Mesenteric fat pad (tissue), 1 donor: ENCODE results near the gene LRRC58. TPM values are rescaled to one million over a fixed set of nuclear protein-coding genes. Genes with fewer than 3 reads are reported as not detected.
A peak's percentile ranks its signal among the peaks of the same experiment; 100 is the strongest.
"Not testable (repeated sequence)": the region's sequence is repeated elsewhere in the genome, so short reads cannot be mapped to it uniquely, and the experiment has no call there.

ENCODE experiments used
- DNase-seq: peaks from one replicate; pipeline ENCODE4 v3.0.0-alpha.2; 2020; ENCODE audit warnings: low spot score
- long read RNA-seq: library from polyadenylated mRNA; unstranded; transcript quantifications from one replicate; pipeline ENCODE4 v2.0.0, GENCODE V29; 2020
- total RNA-seq: library from RNA; stranded (reverse); fragmentation: NEBNext Ultra II Directional; extraction: Animal tissue kit (Norgen Biotek cat#: 25700); gene quantifications from one replicate; pipeline ENCODE4 v1.2.1, GENCODE V29; 2021
- donor health status: DM: yes; HTN: yes; CAD: no.

The LRRC58 gene
- 26.2 TPM for total RNA-seq
- long read RNA-seq, full-length matches to known transcripts: 38 of 52 reads
- long read RNA-seq, partial matches to known transcripts: 1 of 52 reads
- long read RNA-seq, other reads (novel, unspliced or antisense): 13 of 52 reads

DNA sequence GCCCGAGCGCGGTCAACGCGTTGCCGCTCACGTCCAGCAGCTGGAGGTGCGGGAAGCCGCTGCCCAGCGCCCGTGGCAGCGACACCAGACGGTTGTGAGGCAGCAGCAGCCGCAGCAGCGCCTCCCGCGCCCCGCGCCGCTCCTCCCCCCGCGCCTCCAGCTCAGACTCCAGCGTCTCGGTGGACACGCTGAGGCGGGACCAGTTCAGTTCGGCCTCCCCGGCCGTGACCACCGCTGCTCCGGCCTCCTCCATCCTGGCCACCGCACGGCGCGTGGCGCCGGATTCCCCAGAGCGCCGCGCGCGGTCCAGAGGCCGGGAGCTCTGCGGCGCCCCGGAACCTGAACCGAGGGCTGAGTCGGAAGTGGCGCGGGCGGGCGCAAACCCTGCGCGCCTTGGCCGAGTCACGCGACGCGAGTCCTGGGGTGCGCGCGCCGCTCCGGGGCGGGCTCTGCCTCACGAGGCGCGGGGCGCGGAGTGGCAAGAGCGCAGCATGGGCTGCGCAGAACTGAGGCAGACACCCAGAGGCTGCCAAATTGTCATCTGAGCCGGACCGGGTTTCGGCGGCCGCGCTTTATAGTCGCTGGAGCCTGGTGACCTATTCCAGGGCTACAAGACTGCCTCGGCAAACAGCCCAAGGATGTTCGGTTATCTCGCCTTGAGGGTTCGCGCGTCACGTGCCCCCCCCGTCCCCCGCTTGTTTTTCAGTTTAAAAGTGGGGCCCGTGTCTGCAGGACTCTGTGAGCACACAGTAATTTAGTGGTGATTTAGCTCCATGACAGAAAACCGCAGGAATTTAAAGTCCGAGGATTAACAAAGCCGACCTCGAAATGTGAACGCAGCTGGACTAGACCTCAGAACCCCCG lies at the start of gene LRRC58:
LRRC58 (minus strand) TSS at position 364 of the 864 bp plus-strand sequence; CDS start at position 253, 111 bp downstream.
- peak; percentile 96 for DNase-seq

DNA sequence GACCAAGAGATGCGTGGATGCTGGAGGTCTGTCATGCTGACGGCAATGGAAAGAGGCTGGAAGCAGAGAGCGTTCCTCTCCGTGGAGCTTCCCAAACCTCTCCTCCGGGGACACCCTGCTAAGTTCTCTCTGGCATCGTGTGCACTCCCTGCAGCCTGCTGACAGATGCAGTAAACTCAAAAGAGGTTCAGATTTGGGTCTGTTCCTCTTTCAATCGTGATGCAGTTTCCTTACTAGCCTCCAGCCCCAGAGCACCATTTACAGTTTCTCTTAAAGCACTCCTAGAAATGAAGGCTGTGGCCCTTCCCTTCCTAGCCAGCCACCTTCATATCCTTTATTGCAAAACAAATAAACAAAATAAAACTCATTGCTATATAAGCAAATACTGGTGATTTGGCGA lies 47.3 kb upstream of the LRRC58 start:
- DNase-seq: no peak

DNA sequence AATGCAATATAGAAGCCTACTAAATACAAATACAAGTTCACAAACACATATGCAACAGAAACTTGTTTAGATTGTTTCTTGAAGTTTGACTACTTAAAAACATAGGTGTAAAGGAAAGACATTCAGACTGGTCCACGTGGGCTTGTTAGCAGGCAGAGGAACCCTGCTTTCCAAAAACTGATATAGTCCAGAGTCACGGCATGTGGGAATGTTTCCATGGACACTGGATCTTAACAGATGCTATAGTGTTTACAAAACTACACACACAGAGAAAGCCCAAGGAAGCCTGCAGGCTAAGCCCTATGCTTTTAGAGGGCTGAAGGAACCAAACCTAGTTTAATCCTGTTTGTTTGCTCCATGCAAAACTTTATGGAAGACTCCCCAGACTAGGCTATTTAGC lies 45.2 kb upstream of the LRRC58 start:
- DNase-seq: no peak

DNA sequence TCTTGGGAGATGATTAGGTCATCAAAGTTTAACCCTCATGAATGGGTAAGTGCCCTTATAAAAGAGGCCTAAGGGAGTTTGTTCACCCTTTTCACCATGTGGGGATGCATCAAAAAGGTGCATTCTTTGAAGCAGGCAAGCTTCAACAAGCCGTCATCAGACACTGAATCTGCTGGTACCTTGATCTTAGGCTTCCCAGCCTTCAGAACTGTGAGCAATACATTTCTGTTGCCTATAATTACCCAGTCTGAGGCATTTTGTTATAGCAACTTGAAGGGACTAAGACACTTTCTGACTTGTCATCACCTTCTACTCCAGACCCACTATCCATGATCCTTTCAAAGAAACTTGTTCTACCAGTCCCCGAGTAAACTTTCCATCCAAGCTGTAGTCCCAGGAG lies 44.6 kb upstream of the LRRC58 start:
- no peak for DNase-seq

DNA sequence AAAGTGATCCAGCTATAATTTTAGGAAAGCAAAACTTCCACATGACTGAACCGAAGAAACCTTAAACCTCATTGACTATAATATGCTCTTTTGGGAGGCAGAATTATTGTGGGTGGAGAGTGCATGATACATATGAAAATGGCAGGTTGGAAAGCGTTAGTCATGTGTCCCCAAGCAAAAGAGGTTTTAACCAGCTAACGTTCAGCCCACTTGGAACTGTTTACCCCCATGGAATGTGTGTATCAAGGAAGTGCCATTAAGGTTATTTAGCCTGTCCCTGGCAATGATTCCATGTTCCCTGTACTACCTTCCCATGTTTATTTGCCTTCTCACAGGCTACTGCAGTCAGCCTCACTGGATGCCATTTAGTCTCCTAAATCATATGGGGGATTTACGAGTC lies 44.1 kb upstream of the LRRC58 start:
- no peak for DNase-seq

DNA sequence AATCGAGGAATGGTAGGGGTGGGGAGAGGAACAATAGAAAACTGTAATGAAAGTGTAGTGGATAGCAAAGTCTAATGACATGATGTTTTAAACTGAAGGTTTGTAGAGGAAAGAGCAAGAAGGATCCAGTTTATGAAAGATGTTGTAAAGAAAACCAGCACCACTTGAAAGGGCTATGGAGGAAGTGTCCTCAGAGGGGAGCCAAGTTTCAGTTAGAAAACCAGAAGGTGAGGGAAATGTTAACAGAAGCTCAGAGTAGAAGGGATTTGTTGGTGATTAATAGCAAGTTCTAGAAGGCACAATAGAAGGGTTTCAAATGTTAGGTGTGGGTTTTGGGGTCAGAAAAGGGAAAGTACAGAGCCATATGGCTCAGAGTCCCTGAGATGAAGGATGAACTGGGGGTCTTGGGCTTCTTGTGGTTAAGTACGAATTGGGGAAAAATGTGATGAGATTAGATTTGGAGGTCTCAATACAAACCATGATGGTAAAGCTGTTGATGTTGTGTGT lies 33.8 kb upstream of the LRRC58 start:
- no peak for DNase-seq

DNA sequence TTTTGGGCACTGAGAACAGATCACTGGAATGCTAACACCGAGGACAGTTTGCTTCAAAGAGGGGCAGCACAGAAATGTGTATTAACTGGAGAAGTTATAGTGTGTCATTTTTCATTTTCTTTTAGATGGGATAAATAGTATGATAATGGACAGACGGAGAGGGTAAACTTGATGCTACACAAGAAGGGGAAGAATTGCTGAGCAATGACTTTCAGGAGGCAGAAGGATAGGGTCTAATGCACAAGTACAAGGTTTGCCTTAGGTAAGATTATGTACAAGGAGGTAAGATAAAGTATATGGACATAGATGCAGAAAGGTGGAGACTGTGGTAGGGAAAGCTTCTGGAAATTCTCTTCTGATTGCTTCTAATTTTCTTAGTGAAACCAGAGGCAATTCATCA lies 32.3 kb upstream of the LRRC58 start:
- DNase-seq: no peak

DNA sequence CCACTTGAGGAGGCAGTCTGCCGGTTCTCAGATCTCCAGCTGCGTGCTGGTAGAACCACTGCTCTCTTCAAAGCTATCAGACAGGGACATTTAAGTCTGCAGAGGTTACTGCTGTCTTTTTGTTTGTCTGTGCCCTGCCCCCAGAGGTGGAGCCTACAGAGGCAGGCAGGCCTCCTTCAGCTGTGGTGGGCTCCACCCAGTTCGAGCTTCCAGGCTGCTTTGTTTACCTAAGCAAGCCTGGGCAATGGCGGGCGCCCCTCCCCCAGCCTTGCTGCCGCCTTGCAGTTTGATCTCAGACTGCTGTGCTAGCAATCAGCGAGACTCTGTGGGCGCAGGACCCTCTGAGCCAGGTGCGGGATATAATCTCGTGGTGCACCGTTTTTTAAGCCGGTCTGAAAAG lies 28.8 kb upstream of the LRRC58 start:
- DNase-seq: not testable (repeated sequence)

DNA sequence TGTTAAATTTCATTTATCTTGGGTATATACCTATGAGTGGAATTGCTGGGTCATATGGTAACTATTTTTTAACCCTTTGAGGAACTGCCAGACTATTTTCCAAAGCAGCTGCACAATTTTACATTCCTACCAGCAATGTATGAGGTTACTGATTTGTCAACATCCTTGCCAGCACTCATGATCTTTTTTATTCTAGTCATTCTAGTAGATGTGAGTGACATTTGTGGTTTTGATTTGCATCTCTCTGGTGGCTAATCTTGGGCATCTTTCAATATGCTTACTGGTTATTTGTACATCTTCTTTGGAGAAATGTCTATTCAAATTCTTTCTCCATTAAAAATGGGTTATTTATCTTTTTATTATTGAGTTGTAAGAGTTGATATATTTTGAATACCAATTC lies 21.3 kb upstream of the LRRC58 start:
- DNase-seq: no peak

DNA sequence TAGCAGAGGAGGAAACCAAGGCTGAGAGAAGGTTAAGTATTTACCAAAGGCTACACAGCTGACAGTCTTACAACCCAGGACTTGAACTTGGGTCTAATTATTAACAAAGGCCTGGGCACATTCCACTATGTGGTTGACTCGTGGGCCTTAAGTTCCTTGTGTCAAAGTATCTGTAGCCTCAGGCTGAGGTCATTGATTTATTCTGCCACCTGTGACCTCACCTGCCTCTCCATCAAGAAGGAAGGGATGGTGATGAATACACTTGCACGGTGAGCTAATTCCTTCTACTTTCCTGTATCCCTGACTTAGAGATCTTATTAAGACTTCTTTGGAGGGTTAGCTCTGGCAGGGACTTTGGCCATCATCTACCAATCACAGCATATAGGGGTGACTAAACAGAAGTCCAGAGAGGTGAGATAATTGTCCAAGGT lies 19.9 kb upstream of the LRRC58 start:
- no peak for DNase-seq

DNA sequence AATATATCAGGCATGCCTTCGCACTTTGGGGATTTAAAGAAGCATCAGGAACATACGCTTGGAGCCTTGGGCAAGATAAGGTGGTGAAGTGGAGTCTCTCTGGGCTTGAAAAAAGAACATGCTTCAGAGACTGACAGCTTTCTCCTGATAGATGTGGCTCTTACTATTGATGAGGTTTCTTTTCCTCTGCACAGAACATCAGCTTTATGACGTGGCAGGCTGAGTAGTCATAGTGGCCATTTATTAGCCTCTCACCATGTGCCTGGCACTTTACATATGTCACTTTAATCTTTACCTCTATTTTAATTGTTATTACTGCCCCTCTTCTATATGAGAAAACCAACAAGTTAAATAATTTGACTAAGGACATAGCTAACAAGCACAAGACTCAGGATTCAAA lies 19.0 kb upstream of the LRRC58 start:
- no peak for DNase-seq

DNA sequence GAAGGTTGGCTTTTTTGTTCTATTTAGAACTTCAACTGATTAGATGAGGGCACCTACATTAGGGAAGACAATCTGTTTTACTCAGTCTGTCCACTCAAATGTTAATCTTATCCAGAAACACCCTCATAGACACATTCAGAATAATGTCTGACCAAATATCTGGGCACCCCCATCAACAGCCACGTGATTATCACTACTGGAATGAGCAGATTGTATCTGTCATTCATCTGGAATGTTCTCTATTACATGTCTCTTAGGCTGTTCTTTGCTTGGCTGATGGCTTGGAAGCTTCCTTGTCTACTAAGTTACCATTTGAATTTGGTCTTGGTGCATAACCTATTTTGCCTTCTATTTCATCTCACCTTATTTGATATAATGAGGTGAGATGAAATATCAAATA lies 15.7 kb upstream of the LRRC58 start:
- DNase-seq: no peak

DNA sequence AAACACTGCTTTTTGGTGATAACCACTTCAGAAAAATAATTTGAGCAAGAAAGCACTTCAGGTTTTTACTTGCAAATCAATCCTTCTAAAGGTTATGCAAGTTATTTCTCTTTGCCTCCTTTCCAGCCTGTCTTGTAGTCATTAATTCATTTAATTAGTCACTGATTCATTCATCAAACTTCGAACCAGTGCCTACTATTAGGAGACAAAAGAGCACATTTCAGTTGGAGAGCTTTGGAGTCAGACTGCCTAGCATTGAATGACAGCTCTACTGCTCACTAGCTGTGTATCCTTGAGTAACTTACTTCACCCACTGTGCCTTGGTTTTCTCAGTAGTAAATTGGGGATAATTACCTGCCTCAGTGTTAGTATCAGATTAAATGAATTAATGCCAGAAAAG lies 14.9 kb upstream of the LRRC58 start:
- DNase-seq: no peak

DNA sequence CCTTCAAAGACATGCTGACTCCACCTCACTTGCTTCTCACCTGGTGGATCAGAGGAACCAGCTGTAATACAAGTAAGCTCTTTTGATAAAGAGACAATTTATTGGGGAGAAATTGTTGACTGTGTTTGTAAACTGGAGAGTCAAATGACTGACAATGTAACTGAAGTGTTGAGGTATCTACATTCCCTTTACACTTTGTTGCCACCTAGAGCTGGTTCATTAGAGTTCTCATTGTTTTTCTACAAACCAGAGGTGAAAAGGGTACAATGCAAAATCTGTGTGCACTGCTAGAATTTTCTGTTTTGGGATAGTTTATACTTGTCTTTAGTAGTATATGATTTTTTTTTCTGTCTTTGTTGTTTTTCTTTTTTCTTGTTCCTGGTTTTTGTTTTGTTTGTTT lies 8.7 kb upstream of the LRRC58 start:
- no peak for DNase-seq

DNA sequence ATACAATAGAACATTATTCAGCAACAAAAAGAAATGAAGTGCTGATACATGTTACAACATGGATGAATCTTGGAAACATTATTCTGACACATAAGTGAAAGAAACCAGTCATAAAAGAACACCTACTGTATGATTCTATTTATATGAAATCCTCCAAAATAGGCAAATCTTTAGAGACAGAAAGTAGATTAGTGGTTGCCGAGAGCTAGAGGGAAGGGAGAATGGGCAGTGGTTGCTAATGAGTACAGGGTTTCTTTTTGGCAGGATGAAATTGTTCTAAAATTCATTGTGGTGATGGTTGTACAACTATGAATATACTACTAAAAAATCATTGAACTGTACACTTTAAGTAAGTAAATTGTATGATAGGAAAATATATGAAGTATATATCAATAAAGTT lies 6.3 kb upstream of the LRRC58 start:
- DNase-seq: no peak

DNA sequence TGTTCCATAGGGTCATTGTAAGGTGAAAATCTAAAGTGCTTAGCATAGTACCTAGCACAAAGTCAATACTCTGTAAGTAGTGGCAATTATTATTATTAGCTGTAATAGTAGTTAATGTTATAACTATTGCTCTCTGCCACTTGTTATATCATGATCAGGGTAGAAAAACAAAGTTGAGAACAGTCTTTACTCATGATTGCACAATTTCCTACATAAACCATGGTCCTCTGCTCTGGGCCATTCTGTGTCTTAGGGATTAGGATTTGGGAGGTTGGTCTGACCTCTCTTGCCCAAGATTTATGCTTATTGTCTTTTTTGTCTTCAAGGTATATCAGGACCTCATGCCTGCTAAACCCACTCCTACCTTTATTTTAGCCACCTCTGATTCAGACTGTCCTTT lies 4.3 kb upstream of the LRRC58 start:
- DNase-seq: no peak

DNA sequence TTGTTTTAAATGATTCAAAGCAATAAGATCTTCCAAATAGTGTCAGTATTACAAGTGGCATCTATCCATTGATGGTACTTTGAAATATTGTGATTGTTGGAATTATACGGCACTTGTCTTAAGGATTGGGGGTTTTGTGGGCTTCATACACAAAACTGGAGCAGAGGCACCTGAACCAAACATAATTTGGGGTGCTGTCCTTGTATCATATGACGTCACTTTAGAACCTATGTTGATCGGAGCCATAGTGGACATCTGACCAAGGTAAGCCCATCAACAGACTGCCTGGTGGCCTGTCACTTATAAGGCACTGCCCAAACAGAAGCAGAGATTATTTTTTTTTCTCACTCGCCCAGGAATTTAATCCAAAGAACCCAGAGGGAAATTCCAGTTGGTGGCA lies 2.9 kb upstream of the LRRC58 start:
- no peak for DNase-seq

DNA sequence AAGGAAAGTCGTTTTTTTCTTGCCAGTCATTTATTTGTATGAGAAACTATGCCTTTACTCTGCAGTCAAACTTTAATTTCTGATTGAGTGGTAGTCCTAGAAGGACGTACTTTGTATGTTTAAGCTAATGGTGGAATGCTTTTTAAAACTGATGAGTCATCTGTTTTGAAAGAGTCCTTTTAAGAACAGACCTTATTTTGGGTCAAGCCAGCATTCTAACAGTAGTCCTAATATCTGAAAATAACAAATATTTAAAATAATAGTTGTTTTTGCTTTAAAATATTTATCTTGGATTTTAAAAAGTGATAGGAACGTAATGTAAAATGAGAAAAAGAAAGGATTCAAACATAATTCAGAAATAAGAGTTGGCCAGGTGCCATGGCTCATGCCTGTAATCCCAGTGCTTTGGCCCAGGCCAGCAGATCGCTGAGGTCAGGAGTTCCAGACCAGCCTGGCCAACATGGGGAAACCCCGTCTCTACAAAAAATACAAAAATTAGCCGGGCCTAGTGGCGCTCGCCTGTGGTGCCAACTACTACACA lies 1.3 kb upstream of the LRRC58 start:
- DNase-seq: no peak

DNA sequence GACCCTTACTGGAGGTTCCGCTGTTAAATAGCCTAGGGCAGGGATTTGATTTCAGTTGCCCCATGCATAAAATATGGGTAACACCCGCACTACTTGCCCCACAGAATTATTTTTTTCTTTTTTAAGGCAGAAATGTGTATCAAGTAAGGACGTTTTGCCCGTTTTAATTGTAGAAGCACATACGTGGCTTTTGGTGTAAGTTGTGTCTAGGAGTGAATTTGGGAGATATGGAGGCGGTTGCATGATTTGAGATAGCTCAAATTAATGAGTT lies 636 bp upstream of the LRRC58 start:
- DNase-seq: no peak

DNA sequence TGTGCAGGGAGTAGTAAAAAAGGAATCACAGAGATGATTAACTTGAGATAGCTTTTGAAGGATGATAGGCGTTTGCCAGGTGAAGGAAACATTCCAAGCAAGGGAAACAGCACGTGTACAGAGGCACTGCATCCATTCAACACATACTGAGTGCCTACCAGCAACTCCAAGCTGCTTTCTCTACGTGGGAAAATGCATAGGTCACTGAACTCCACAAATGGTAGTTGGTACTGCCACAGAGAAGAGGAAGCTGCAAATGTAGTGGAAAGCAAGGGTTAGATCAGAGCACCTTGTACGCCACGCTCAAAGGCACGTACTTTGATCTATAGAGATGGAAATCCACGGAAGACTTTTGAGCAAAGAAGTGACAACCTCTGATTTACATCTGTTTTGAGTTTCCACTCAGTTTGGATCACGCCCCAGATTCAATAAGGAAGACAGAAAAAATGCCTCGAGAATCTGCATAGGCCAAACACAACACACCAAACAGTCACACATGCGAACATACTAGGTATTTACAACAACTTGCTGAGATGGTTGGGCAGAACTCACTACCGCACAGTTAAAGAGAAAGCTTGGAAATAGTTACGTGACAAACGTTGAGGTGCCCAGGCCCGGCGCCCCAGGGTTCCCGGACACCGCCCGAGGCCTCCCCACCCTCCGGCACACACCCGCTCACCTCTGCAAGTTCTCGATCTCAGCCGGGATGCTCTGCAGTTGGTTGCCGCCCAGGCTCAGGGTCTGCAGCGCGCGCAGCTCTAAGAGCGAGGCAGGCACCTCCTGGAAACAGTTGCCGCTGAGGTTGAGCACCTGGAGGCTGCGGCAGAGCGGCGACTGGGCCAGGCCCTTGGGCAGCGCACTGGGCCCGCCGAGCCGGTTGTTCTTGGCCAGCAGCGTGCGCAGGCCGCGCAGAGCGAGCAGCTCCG lies 826 bp downstream of the LRRC58 start:
- DNase-seq: peak; percentile 90

DNA sequence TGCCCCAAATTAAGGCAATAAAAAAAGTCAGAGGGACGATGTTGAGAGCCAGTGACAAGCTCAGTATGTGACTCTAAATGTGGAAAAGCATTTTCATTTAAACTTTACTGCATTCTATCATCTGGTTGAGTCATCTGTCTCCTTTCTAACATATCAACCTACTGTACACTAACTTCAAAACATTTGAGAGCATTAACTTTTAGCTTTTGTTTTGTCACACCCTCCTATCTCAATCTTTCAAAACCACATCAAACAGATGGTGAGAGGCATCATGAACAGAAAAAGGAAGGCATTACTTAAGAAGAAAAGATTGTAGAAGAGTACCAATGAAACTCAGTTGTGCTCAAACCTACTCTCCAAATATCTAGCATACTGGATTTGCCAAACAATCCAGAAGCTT lies 4.8 kb downstream of the LRRC58 start:
- DNase-seq: no peak
